Measurements from ENCODE around the gene ARID4B. TPM values are rescaled to one million over a fixed set of nuclear protein-coding genes. Genes with fewer than 3 reads are reported as not detected.
"Not testable (repeated sequence)": the region's sequence is repeated elsewhere in the genome, so short reads cannot be mapped to it uniquely, and the experiment has no call there.

ARID4B gene
- total RNA-seq, 1 donor from 2014 or later: 59.3 TPM

DNA sequence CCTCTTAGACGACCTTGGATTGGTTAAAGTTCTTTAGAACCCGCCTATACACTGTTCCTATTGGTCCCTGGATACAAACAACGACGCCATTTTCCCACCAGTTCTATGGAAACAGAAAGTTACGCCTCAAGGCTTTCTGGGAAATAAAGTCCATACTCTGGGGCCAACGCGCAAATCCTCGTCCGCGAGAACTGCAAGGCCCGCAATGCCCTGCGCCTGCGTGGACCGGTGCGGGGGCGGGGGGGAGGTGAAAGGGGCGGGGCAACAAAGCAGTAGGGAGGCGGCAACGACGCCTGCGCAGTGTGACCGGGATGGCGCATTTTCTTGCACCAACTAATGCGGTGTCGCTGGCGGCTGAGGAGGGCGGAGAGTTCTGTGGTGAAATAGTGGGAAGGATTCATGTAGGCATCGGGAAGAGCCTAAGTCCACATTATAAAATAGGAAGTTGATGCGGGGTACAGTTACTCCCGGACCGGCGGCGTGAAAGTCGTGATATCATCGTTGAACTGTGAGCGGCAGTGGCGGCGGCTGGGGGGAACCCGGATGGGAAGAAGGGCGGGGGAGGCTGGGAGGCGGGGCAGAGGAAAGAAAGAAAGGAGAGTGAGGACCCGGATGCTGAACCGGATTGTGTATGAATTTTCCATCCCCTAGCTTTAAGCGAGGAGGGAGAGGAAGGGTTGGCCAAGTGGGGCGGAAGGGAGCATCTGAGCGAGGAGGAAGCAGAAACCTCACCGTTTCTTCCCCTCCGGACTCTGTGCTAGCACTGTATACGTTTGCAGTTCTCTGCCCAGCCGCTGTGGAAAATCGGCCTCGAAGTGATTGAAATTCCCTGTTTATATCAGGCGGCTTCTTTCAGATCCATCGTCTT, 526 bp upstream of the ARID4B start, which contains the start of gene GGPS1:
Gene GGPS1 (plus strand): TSS at position 300 of the 868 bp plus-strand sequence. CDS start 6,695 bp downstream, outside the sequence.
- peak; percentile 100 for DNase-seq (ENCODE audit: low read depth)

DNA sequence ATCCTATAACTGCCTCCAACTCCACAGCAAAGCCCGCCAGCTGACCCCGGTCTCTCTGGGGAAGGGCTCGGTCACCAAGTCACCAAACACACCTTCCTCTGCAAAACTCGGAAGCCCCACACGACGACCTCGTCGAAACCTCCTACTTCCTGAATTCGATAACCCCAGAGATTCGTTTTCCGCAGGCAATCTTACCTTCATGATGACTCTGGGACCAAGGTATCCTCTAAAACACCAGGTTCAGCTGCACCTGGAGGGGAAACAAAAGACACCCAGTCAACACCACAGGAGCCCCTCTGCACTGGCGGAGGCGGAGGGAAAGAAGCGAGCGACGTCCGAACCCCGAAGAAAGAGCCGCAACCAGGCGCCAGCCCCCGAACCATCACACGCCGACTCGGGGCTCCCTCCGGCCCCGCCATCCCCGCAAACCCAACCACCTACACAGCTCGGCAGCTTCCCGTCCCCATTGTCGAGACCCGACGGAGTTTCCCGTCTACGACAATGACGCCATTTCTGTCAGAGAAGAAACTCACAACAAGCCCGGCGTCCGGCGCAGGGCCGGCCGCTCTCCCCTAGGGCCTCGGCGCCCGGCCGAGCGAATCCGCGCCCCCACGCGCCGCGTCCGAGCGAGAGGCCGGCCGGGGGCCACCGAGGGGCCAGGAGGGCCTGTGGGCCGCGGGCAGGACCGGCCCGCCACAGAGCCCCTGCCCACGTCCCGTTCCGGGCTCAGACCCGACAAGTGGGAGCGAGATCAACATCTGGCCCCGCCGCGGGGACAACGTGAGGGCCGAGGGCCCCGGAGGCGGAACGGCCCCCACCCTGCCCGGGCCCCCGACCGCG, 1.0 kb downstream of the ARID4B start:
- DNase-seq (ENCODE audit: low read depth): no peak

DNA sequence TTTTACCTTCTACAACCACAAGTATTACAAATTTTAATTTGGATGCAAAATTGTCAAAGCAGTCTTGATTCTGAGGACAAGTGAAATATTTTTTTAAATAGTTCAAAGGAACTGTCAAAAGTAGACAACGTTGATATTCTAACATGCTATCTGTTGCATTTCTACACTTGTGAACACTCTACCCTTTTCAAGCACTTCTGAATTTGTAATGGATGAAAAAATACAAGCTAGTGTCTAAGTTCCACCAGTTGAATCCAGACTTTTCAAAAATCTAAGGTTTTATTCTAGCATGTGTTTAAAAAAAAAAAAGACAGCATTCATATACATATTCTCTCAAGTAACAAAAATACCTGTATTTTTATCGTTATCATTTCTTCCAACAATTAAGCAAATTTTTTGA, 2.1 kb downstream of the ARID4B start:
- DNase-seq (ENCODE audit: low read depth): no peak

DNA sequence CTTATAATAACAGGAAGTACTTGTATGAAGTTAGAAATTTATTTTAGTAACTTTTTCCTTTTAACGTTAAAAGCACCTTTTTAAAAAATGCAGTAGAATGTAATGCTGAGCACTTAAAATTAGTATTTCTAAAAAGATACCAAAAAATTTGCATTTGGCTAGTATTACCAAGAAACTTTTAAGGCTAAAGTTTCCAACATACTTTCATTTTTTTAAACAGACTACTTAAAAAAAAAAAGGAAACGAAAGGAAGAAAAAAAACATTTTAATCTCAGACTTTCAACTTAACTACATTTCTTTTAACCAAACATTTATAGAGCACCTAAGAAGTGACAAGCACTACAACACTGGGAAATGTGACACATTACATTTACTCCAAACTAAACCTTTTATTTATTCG, 2.8 kb downstream of the ARID4B start:
- no peak for DNase-seq (ENCODE audit: low read depth)

DNA sequence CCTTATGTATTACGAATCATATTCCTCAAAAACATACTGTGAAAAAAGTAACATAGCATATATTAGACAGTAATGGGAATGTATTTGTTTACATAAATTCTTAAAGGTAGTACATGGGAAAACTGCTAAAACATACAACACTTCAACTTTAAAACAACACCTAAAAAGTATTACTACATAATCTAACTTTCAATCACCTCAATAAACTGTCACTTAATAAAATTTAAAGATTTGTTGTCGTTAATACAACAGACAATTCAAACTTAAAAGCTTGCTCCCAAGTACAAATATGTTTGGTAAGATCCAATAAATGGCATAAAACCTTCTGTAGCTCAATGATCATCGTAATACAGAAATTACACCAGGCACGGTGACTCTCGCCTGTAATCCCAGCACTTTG, 3.7 kb downstream of the ARID4B start:
- DNase-seq (ENCODE audit: low read depth): no peak

DNA sequence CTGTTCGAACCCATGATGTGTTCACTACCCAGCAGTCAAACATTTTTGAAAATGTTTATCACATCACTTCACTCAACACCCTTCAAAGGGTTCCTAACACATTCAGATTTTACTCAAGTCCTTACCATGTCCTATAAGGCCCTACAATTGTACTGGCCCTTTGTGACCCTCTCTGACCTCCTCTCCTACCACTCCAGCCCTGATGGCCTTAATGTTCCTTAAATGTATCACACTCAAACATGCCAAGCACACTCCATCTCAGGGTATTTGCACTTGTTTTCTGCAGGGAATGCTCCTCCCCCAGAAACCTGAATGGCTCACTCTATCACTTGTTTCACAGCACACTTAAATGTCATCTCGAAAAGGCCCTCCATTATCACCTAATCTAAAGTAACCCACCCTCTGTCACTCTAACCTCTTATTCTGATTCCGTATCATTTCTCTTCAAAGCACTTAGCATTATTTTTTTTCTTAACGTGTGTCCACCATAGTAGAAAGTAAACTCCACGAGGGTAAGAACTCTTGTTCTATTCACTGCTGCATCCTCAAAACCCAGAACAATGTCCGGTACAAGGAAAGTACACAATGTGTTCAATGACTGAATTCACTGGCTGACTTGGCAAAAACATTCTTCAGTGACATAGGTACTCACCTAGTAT, 7.3 kb downstream of the ARID4B start:
- DNase-seq (ENCODE audit: low read depth): no peak

DNA sequence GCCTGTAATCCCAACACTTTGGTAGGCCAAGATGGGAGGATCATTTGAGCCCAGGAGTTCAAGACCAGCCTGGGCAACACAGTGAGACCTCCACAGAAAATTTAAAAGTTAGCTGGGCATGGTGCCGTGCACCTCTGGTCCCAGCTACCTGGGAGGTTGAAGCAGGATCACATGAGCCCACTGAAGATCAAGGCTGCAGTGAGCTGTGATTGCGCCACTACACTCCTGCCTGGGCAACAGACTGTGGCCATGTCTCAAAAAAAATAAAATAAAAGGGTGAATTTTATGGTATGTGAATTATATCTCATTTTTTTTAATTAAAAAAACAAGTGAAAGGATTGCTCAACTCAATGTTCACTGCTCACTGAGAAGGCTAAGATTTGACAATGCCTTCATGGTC, 8.7 kb downstream of the ARID4B start:
- no peak for DNase-seq (ENCODE audit: low read depth)

DNA sequence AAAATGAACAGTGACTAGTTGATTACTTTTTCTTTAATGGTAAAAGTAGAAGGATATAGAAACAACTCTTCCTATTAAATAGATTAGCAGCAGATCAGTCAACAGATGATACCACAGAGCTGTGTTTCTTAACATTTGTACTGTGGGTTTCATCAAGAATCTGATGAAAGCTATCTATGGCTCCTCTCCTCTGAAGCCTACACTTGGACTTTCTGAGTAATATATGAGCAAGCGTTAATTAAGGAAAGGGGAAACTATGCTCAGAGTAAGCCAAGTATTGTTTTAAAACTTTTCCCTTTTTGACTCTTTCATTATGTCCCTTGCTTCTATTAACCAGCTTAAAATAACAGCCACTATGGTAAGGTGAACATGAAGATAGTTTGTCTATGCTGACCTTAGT, 10.8 kb downstream of the ARID4B start:
- DNase-seq (ENCODE audit: low read depth): no peak

DNA sequence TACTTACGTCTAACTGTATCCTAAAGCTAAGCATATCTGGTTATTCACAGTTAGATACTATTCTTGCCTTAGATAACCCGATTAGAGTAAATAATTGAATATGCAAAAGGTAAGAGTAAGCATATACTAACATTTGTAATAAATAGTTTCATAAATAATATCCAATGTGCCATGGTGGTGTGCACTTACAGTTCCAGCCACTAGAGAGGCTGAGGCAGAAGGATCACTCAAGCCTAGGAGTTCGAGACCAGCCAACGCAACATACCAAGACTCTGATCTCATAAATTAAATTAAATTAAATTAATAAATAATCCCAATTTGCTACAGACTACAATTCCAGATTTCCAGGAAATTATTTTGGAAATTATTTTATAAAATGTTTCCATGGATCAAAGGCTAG, 12.2 kb downstream of the ARID4B start:
- no peak for DNase-seq (ENCODE audit: low read depth)

DNA sequence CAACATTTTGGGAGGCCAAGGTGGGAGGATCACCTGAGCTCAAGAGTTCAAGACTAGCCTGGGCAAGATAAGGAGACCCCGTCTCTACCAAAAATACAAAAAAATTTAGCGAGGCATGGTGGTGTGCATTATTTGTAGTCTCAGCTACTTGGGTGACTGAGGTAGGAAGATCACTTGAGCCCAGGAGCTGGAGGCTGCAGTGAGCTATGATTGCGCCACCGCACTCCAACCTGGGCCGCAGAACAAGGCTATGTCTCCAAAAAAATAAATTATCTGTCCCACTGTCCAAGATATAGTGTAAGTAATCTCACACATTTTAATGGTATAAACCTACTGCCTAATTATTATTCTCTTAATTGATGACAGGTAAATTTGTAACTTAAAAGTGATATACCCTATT, 12.8 kb downstream of the ARID4B start:
- DNase-seq (ENCODE audit: low read depth): no peak

DNA sequence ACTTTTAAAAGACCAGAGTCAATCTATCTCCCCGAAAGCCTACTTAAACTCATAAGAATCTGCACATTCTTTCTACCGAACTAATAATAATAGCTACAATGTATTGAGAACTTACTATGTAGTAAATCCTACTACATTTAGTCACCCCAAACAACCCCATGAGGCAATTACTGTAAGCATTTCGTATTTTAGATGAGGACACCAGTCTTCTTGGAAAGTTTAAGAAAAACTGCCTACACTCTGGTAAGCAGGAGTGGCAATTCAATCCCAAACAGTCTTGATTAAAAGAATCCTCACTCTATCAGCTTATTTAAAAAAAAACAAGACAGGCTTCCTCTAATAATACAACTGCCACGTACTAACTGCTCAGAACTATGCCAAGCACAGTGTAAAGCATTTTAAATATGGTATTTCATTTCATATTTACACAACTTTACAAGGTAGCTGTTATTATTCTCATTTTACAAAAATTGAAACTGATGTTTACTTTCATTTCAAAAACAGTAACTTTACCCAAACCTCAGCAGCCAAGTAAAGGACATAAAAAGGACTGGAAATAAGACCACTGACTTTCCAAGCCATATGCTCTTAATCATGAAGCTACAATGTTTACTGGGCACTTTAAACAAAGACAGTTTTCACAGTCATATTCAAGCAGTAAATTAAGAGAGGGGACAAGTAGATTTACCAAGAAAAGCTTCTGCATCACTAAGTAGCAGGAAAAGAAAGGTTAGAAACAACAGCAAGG, 13.9 kb downstream of the ARID4B start:
- DNase-seq (ENCODE audit: low read depth): no peak

DNA sequence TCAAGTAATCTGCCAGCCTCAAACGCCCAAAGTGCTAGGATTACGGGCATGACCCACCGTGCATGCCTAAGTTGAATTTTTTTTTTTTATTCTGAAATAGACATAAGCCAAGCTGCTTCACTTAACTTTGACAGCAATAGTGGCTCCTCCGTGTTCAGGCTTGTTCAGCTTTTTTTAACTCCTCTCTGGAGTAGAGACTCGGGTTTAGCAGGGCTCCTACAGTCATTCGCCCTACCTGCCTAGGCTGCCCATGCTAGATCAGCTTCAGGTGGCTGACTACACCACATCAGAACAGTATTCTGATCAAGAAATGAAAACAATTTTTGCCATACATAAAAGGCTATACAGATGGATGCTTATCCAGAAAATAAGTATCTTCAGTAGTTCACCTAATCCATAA, 14.7 kb downstream of the ARID4B start:
- no peak for DNase-seq (ENCODE audit: low read depth)

DNA sequence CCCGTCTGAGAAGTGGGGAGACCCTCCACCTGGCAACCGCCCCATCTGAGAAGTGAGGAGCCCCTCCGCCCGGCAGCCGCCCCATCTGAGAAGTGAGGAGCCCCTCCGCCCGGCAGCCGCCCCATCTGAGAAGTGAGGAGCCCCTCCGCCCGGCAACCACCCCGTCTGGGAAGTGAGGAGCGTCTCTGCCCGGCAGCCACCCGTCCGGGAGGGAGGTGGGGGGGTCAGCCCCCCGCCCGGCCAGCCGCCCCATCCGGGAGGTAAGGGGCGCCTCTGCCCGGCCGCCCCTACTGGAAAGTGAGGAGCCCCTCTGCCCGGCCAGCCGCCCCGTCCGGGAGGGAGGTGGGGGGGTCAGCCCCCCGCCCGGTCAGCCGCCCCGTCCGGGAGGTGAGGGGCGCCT, 18.8 kb downstream of the ARID4B start:
- DNase-seq (ENCODE audit: low read depth): not testable (repeated sequence)

DNA sequence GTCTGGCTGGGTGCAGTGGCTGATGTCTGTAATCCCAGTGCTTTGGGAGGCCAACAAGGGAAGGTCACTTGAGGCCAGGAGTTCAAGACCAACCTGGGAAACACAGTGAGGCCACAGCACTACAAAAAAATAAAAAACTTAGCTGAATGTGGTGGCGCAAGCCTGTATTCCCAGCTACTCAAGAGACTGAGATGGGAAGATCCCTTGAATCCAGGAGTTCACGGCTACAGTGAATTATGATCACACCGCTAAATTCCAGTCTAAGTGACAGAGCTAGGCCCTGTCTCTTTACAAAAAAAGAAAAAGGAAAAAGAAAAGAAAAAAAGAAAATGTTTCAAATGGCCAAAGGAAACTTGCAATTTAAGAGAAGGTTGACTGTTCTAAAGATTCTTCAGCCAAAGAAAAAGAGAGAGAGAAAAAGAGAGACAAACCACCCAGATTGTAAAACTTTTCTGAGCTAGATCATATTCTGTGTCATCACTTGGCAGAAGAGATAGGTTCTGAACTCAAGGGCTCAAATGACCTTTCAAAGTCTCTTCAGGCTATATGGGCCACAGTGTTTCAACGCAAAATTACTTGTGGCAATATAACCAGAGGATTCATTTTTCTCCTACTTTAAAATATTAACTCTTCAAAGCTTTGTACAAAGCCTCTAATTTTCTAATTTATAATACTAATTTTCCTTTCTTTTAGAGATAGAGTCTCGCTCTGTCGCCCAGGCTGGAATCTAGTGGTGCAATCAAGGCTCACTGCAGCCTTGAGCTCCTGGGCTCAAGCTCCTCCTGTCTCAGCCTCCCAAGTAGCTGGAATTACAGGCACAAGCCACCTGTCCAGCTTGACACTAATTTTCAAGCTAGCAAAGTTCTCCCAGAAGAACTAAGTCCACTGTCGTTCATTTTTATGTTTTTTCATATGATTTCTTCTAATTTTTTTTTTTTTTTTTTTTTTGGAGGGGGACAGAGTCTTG, 20.5 kb downstream of the ARID4B start:
- DNase-seq (ENCODE audit: low read depth): no peak

DNA sequence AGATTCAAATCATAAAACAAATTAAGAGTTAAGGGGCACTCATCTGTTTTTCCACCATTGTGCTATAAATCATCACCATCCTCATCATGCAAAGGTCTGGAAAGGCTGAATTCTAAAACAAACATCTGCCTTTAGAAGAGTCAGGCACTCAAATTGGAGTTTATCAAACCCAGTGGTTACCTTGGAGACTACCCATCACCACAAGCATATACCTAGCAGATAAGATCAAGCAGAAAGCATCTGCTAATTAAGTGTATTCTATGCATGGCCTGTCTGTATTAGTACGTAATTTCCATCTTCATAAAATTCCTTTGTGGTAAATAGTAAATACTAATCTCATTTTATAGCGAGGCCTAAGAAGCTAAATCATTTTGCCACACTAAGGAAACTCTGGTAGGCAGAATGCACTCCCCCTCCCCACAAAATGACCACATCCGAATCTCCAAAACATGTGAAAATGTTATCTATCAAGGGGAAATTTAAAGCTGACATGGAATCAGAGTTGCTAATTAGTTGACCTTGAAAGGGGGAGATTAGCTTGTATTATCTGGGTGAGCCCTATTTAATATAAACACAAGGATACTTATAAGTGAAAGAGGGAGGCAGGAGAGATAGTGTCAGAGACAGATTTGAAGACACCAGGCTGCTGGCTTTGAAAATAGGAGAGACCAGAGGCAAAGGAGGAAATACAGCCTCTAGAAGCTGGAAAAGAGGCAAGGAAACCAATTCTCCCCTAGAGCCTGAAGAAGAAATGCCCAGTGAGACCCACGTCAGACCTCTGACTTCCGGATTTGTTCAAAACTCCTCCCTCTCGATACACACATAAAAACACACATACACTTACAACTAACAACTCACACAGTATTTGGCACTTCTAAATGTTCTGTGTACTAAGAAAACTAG, 23.2 kb downstream of the ARID4B start:
- DNase-seq (ENCODE audit: low read depth): no peak

DNA sequence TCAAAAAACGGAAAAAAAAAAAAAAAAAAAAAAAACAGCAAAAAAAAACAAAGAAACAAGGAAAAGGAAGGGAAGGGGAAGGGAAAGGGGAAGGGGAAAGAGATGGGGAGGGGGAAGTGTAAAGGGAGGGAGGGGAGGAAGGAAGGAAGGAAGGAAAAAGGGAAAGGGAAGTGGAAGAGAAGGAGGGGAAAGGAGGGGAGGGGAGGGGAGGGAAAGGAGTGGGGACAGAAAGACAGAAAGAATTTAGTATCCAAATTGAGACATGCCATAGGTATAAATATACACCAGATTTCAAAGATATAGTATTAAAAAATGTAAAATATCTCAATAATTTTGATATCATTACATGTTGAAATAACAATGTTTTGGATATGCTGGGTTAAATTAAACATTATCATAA, 25.8 kb downstream of the ARID4B start:
- DNase-seq (ENCODE audit: low read depth): no peak

DNA sequence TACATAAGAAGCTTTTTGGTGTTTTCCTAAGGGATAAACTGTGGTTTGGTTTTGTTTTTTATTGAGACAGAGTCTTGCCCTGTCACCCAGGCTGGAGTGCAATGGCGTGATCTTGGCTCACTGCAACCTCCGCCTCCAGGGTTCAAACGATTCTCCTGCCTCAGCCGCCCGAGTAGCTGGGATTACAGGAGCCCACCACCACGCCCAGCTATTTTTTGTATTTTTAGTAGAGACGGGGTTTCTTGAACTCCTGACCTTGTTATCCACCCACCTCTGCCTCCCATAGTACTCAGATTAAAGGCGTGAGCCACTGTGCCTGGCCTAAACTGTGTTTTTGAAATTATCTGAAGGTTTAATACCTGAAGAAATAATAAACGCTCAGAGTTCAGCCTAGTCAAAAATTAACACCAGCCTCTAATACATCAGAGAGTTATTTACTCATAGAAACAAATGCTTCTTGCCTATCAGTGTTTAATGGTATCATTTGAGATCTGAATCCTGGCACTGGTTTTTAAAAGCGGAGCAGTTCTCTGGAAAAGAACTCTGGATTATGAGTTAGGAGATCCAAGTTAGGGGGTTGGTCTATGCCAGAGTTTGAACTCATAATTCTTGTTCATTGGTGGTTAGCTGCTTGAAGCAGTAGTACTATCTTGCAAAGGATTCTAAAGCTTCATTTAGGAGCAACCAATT, 28.7 kb downstream of the ARID4B start:
- DNase-seq (ENCODE audit: low read depth): no peak

DNA sequence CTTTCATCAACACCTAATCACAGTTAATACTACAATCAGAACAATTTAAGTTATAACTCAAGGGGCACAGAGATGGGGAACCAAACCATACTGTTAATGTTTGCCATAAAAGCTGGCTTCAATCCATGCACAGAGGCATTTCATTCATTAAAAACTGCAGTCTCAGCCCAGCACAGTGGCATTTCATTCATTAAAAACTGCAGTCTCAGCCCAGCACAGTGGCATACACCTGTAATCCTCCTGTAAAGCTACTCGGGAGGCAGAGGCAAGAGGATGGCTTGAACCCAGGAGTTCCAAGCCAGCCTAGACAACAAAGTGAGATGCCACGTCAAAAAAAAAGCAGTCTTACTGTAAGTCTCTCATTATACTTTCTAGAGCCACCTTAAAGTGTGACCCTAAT, 29.2 kb downstream of the ARID4B start:
- DNase-seq (ENCODE audit: low read depth): no peak

DNA sequence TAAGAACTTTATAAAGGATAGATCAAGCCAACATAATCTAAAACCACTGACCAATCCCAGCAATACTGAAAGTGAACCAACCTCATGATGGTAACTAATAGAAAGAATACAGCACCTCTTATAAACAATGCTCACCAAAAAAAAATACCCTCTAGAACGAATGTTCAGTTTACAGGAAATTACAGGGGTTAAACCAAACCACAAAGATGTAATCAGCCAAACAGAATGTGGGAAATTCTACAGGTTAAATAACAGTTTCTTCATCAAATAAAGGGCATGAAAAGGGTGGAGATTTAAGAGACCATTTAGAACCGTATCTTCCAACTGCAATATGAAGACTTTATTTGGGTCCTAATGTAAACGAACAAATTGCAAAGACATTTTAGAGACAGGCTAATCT, 30.4 kb downstream of the ARID4B start:
- peak; percentile 36 for DNase-seq (ENCODE audit: low read depth)

Data from renal cortical epithelial cell (primary cell).